T1000 (cell line): Measurements from ENCODE around the gene UCN.

Experiments used
- DNase-seq: peaks from one replicate; lab custom pipeline; 2025; ENCODE audit warnings: mixed read lengths; lab: John Stamatoyannopoulos, UW

The UCN gene

GRCh38 chr2:27261241-27261925, 46.9 kb downstream of the UCN start:
- DNase-seq = no peak

- DNase-seq = no peak
These were observed 50.2 kb downstream of the UCN start for GRCh38 chr2:27258051-27258450.
